Activated CD8-positive, alpha-beta T cell treated with anti-CD3 and anti-CD28 coated beads for 36 hours (primary cell): ENCODE data around the gene EPS8. TPM values are rescaled to one million over a fixed set of nuclear protein-coding genes. Genes with fewer than 3 reads are reported as not detected.

Experiments used
- ATAC-seq: fragments of 200-7000 bp; cut with Tn5 transposase; one replicate; pipeline ENCODE4 v1.10.0; 2021; ENCODE audit warnings: mild to moderate bottlenecking, moderate library complexity
- CTCF ChIA-PET: fragments of 350-600 bp; sonication (Branson Sonifier 250); formaldehyde crosslinking; loops from one replicate; lab custom pipeline; 2021; ENCODE audit warnings: antibody characterized with exemption; lab: Charles Lee
- POLR2A ChIA-PET: fragments of 350-600 bp; sonication (Branson Sonifier 250); formaldehyde crosslinking; loops from one replicate; lab custom pipeline; 2021; ENCODE audit warnings: antibody characterized with exemption; lab: Charles Lee
- DNase-seq: peaks from one replicate; pipeline ENCODE4 v3.0.0-alpha.2; 2020
- H3K27ac Mint-ChIP-seq: one replicate; pipeline ENCODE4 v1.8.0; 2021; ENCODE audit warnings: mild to moderate bottlenecking, mixed read lengths
- H3K27me3 Mint-ChIP-seq: one replicate; pipeline ENCODE4 v1.8.0; 2021; ENCODE audit warnings: mixed read lengths
- H3K36me3 Mint-ChIP-seq: one replicate; pipeline ENCODE4 v1.8.0; 2021; ENCODE audit warnings: low read depth, mixed read lengths
- H3K4me1 Mint-ChIP-seq: one replicate; pipeline ENCODE4 v1.8.0; 2021; ENCODE audit warnings: low read depth, mixed read lengths
- H3K4me3 Mint-ChIP-seq: one replicate; pipeline ENCODE4 v1.8.0; 2021; ENCODE audit warnings: mild to moderate bottlenecking, moderate library complexity, mixed read lengths
- H3K9me3 Mint-ChIP-seq: one replicate; pipeline ENCODE4 v1.8.0; 2021; ENCODE audit warnings: mixed read lengths
- CTCF ChIP-seq: fragments of 200-600 bp; IDR thresholded peaks from one replicate; pipeline ENCODE4 v1.8.0; 2022; ENCODE audit warnings: antibody characterized with exemption, mild to moderate bottlenecking
- intact Hi-C: fragments of 100-400 bp; cut with micrococcal nuclease; formaldehyde crosslinking; loops from one replicate; pipeline ENCODE4 v1.10.0; 2022
- total RNA-seq, 2 experiments: library from RNA; stranded (reverse); gene quantifications; one replicate each; pipeline ENCODE4 v1.2.3, GENCODE V29; 2021

Gene EPS8
- total RNA-seq, 2 experiments from 2014 or later, result 1.8 to 2.3 TPM

GRCh38 chr12:15710860-15711510, 78.2 kb downstream of the EPS8 start:
- no peaks in the 10 kb centered on the region for H3K36me3 Mint-ChIP-seq
- H3K9me3 Mint-ChIP-seq, result no peaks in the 10 kb centered on the region
- H3K27ac Mint-ChIP-seq, result no peak overlapping the region
- DNase-seq (no peak), ATAC-seq (no peak)
- H3K4me3 Mint-ChIP-seq, result no peak overlapping the region
- CTCF ChIA-PET, result interaction anchor here (0.8 kb wide), 1 partner anchor 14 kb away, joined by 3 read pairs; no protein-coding TSS in a partner anchor
- peaks cover 6% of the 10 kb centered on the region for H3K27me3 Mint-ChIP-seq
- H3K4me1 Mint-ChIP-seq, result peaks cover 2% of the 10 kb centered on the region
- no peak for TF ChIP-seq CTCF
- intact Hi-C loops, result no loop called here
- POLR2A ChIA-PET, result no interaction called here

- H3K36me3 Mint-ChIP-seq, result no peaks in the 10 kb centered on the region
- intact Hi-C loops, result no loop called here
- ChIA-PET POLR2A (no interaction called here), CTCF (no interaction called here)
- peaks cover 2% of the 10 kb centered on the region for H3K27me3 Mint-ChIP-seq
- no peak overlapping the region for H3K27ac Mint-ChIP-seq
- ATAC-seq (no peak), DNase-seq (no peak)
- peaks cover 2% of the 10 kb centered on the region for H3K4me1 Mint-ChIP-seq
- no peak overlapping the region for H3K4me3 Mint-ChIP-seq
- no peaks in the 10 kb centered on the region for H3K9me3 Mint-ChIP-seq
- TF ChIP-seq CTCF, result no peak
Measured at GRCh38 chr12:15709551-15709950, 79.6 kb downstream of the EPS8 start.

DNA sequence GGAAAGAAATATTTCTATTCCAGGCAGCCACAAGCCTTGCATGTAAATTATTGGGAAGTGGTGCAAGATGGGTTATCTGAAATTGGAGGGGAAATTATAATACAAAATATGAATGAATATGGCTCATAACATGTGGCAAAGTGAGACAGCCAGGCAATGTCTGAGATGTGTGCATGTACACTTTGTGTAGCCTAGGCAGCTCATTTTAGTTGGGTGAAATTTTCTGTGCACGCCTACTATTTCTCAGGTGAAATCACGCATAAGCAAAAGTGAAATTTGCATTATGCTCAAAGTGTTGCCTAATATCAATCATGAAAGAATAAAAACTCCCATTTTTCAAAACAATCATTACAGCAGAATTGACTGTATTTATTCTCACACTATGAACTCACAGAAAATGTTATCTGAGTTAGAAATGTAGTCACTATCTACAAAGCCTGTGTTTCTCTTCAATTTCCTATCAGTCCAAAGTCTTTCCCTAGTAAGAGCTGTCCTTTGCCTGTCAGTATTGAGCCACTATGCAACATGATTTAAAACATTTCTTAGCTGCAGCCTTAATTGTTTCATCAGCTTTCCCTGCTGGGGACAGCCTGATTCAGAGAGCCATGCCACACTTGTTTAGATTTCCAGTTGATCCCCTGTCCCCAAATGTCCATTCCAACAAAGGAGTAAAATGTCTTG, 80.7 kb downstream of the EPS8 start:
- DNase-seq (no peak), ATAC-seq (no peak)
- TF ChIP-seq CTCF, result no peak
- H3K4me1 Mint-ChIP-seq, result peaks cover 2% of the 10 kb centered on the region
- intact Hi-C loops, result no loop called here
- ChIA-PET CTCF (no interaction called here), POLR2A (no interaction called here)
- no peak overlapping the region for H3K27ac Mint-ChIP-seq
- H3K27me3 Mint-ChIP-seq, result peaks cover 2% of the 10 kb centered on the region
- no peaks in the 10 kb centered on the region for H3K36me3 Mint-ChIP-seq
- no peak overlapping the region for H3K4me3 Mint-ChIP-seq
- no peaks in the 10 kb centered on the region for H3K9me3 Mint-ChIP-seq

DNA sequence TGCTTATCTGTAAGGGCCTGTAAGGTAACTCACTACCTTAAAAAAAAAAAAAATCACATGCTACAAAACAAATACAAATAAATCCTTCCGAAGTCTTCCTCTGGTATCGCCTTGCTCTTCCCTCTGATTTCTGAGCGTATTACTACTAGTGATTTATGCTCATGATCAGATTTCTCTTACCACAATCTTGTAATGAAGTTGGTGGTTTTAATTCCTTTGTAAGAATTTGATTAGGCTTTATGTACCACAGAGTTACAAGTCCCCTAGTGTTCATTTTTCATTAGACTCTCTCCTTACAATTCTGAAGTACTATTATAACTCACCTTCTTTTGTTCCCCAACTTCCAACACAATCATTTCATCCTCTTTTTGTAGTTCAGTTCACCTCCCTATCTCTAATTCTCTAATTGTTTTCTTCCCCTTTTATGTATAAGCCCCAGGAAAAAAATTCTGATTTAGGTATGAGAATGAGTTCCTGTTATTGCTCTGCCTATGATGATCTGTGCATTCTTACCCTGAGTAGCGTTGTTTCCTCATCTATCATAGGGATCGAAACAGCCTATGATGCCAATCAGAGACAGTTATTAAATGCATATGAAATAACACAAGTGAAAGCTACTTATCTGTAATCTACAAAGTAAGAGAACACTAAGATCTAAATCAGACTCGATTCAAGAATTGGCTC, 81.5 kb downstream of the EPS8 start:
- ChIA-PET CTCF (no interaction called here), POLR2A (no interaction called here)
- intact Hi-C loops, result no loop called here
- no peak overlapping the region for H3K27ac Mint-ChIP-seq
- ATAC-seq, result no peak
- H3K36me3 Mint-ChIP-seq, result no peaks in the 10 kb centered on the region
- TF ChIP-seq CTCF, result no peak
- no peak for DNase-seq
- peaks cover 2% of the 10 kb centered on the region for H3K4me1 Mint-ChIP-seq
- no peaks in the 10 kb centered on the region for H3K9me3 Mint-ChIP-seq
- no peak overlapping the region for H3K4me3 Mint-ChIP-seq
- peaks cover 2% of the 10 kb centered on the region for H3K27me3 Mint-ChIP-seq
